Panc1 (cell line): ENCODE measurements around the gene DAPK2. TPM values are rescaled to one million over a fixed set of nuclear protein-coding genes. Genes with fewer than 3 reads are reported as not detected.

Source experiments
- ATAC-seq: fragments of 200-7000 bp; cut with Tn5 transposase; 2 replicates; pipeline ENCODE4 v1.9.1; 2020; ENCODE audit warnings: mild to moderate bottlenecking, moderate library complexity
- BruUV-seq: library from RNA; stranded (reverse); fragments of 400-500 nt; replicated peaks from 2 replicates; lab custom pipeline; 2021; lab: Mats Ljungman, UMichigan
- CTCF ChIA-PET: fragments of 300-600 bp; sonication (Branson Sonifier 250); formaldehyde crosslinking; loops from one replicate; lab custom pipeline; 2022; ENCODE audit warnings: antibody characterized with exemption; lab: Charles Lee
- POLR2A ChIA-PET: fragments of 300-600 bp; sonication (Branson Sonifier 250); formaldehyde crosslinking; loops from one replicate; lab custom pipeline; 2022; ENCODE audit warnings: antibody characterized with exemption; lab: Charles Lee
- DNase-seq: peaks from one replicate; pipeline ENCODE4 v3.0.0-alpha.2; 2010; ENCODE audit warnings: low read depth, low spot score
- H3K27ac ChIP-seq: 2 replicates; pipeline ENCODE4 v1.5.1; 2011; ENCODE audit warnings: mild to moderate bottlenecking, low read length, inconsistent platforms
- H3K27me3 ChIP-seq: fragments of 200-500 bp; sonication (Bioruptor generic); 2 replicates; pipeline ENCODE4 v1.6.0; 2014; ENCODE audit warnings: low read length, inconsistent platforms; ENCODE audit not compliant: control insufficient read depth, insufficient read depth
- H3K36me3 ChIP-seq: fragments of 200-500 bp; sonication (Bioruptor generic); 2 replicates; pipeline ENCODE4 v1.5.1; 2014; ENCODE audit warnings: inconsistent platforms, mild to moderate bottlenecking, low read length, moderate library complexity; ENCODE audit not compliant: control insufficient read depth, insufficient read depth
- H3K4me1 ChIP-seq: 2 replicates; pipeline ENCODE4 v1.5.1; 2011; ENCODE audit warnings: inconsistent platforms, mild to moderate bottlenecking, low read length, moderate library complexity; ENCODE audit not compliant: control insufficient read depth, insufficient read depth
- H3K4me3 ChIP-seq, 2 experiments: 2 replicates each; pipeline ENCODE4 v1.5.1; 2011 to 2012; ENCODE audit warnings: low read depth in 2 of 2, low read length in 2 of 2, mild to moderate bottlenecking in 2 of 2, inconsistent platforms in 1 of 2, moderate library complexity in 1 of 2
- H3K9me3 ChIP-seq: fragments of 200-500 bp; sonication (Bioruptor generic); 2 replicates; pipeline ENCODE4 v1.5.1; 2014; ENCODE audit warnings: low read depth, mild to moderate bottlenecking, inconsistent platforms, low read length, moderate library complexity; ENCODE audit not compliant: control insufficient read depth, insufficient read depth
- CTCF ChIP-seq: fragments of 450-650 bp; IDR thresholded peaks from 2 replicates; pipeline ENCODE4 v1.5.1; 2017; ENCODE audit warnings: mild to moderate bottlenecking
- POLR2AphosphoS5 ChIP-seq: IDR thresholded peaks from 2 replicates; pipeline ENCODE4 v1.6.1; 2012; ENCODE audit warnings: mild to moderate bottlenecking, low read depth, low read length, moderate library complexity
- REST ChIP-seq, 2 experiments: IDR thresholded peaks; 2 replicates each; pipeline ENCODE4 v1.6.1; 2011 to 2012; ENCODE audit warnings: low read depth in 2 of 2, control low read depth in 1 of 2, low read length in 1 of 2, mild to moderate bottlenecking in 1 of 2, moderate library complexity in 1 of 2; ENCODE audit not compliant: insufficient read depth in 1 of 2
- SIN3A ChIP-seq: IDR thresholded peaks from 2 replicates; pipeline ENCODE4 v1.6.1; 2012; ENCODE audit warnings: low read depth, mild to moderate bottlenecking, low read length, moderate library complexity, borderline replicate concordance; ENCODE audit not compliant: insufficient read depth
- TCF7L2 ChIP-seq: IDR thresholded peaks from 2 replicates; pipeline ENCODE4 v1.6.1; 2011; ENCODE audit warnings: mild to moderate bottlenecking, low read depth, low read length, inconsistent platforms
- in situ Hi-C: cut with HindIII; loops from 2 replicates; pipeline ENCODE4 v1.10.0; 2016; ENCODE audit warnings: low sequenced_read_pairs, low pct_unique_long_range_greater_than_20kb
- intact Hi-C: fragments of 100-400 bp; cut with micrococcal nuclease; formaldehyde crosslinking; loops from one replicate; pipeline ENCODE4 v1.10.0; 2022; ENCODE audit not compliant: unreplicated experiment
- total RNA-seq: library from RNA; stranded (reverse); gene quantifications from one replicate; pipeline ENCODE4 v1.2.1, GENCODE V29; 2021; ENCODE audit not compliant: unreplicated experiment

Gene DAPK2
- total RNA-seq, 1 experiment from 2014 or later, result 10.2 TPM

- CTCF ChIA-PET, result interaction anchor here (0.6 kb wide), 1 partner anchor 34 kb away, joined by 8 read pairs; no protein-coding TSS in a partner anchor
- Histone ChIP-seq H3K36me3 (no peaks in the 10 kb centered on the region), H3K4me3 (no peak overlapping the region), H3K4me1 (peaks cover 4% of the 10 kb centered on the region; the same call in 1 of the 2 replicates), H3K27ac (no peak overlapping the region), H3K27me3 (no peaks in the 10 kb centered on the region), H3K9me3 (no peaks in the 10 kb centered on the region)
- intact Hi-C loops, result loop anchor here (10.0 kb wide), 1 partner anchor 129 kb away; the partner anchor contains the start of gene DAPK2
- no peak for TF ChIP-seq POLR2AphosphoS5
- TF ChIP-seq REST (IDR thresholded peaks at IDR 0.05; ENCODE audit: insufficient read depth in 1 of 2, low read depth in 2 of 2, low read length in 1 of 2), result no peak
- TF ChIP-seq TCF7L2, result no peak
- no peak for TF ChIP-seq SIN3A
- no peak for TF ChIP-seq CTCF
- in situ Hi-C loops, result no loop called here
- DNase-seq (no peak), ATAC-seq (no peak)
- POLR2A ChIA-PET, result no interaction called here
- no TSS peak for BruUV-seq
These were observed 130.9 kb downstream of the DAPK2 start for GRCh38 chr15:63915209-63915872.

- Histone ChIP-seq H3K27me3 (no peaks in the 10 kb centered on the region), H3K4me1 (peaks cover 4% of the 10 kb centered on the region; the same call in 1 of the 2 replicates), H3K27ac (no peak overlapping the region), H3K36me3 (no peaks in the 10 kb centered on the region), H3K4me3 (no peak overlapping the region), H3K9me3 (no peaks in the 10 kb centered on the region)
- ChIA-PET CTCF (no interaction called here), POLR2A (no interaction called here)
- no TSS peak for BruUV-seq
- intact Hi-C loops (loop anchor here (10.0 kb wide), 1 partner anchor 131 kb away; the partner anchor contains the start of gene DAPK2), in situ Hi-C loops (no loop called here)
- no peak for DNase-seq
- ATAC-seq, result no peak
- TF ChIP-seq POLR2AphosphoS5, result no peak
- no peak for TF ChIP-seq TCF7L2
- TF ChIP-seq REST (IDR thresholded peaks at IDR 0.05; ENCODE audit: insufficient read depth in 1 of 2, low read depth in 2 of 2, low read length in 1 of 2), result no peak
- no peak for TF ChIP-seq CTCF
- TF ChIP-seq SIN3A, result no peak
These were observed 132.4 kb downstream of the DAPK2 start for GRCh38 chr15:63913786-63914315.
